Measurements from ENCODE around the gene PKDCC. TPM values are rescaled to one million over a fixed set of nuclear protein-coding genes. Genes with fewer than 3 reads are reported as not detected.
A peak's percentile ranks its signal among the peaks of the same experiment; 100 is the strongest.

The PKDCC gene
- total RNA-seq, 2 donors from 2014 or later: 11.1 to 61.4 TPM

GRCh38 chr2:42043789-42044394 is 3.9 kb upstream of the PKDCC start:
- H3K4me1 ChIP-seq (replicated peaks): no peaks in the 10 kb centered on the region
- intact Hi-C loops (cut with DNase I): loop anchor here (10.0 kb wide), 2 partner anchors 79 to 109 kb away; no protein-coding TSS in a partner anchor
- DNase-seq (ENCODE audit: low spot score): no peak
- no peak for TF ChIP-seq POLR2A (IDR thresholded peaks at IDR 0.05)
- no peak for TF ChIP-seq POLR2AphosphoS5 (IDR thresholded peaks at IDR 0.05)
- TF ChIP-seq CTCF (IDR thresholded peaks at IDR 0.05): no peak
- H3K27me3 ChIP-seq (replicated peaks; ENCODE audit: insufficient read depth): no peaks in the 10 kb centered on the region
- H3K9me3 ChIP-seq: no peaks in the 10 kb centered on the region
- WGBS: 97% methylated on average over 3 of the region's 3 CpGs
- no peak overlapping the region for H3K4me3 ChIP-seq
- no peak overlapping the region for H3K27ac ChIP-seq
- H3K36me3 ChIP-seq: no peaks in the 10 kb centered on the region

DNA sequence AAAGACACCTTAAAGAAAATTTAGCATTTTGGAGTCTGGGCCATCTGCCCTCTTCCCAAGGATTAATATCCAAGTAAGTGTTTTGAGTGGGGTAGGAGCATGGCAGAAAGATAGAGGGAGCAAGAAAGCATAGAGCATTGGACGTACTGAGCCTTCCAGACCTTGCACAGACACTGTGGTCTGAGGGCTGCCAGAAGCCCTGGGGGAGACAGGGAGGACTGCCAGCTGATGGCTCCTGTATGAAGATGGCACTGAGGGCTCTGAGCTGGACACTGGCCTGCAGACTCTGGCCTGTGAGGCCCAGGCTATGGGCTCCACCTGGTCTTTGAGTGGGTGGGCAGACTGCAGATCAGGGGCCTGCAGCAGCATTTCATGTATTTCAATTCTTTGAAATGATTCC is 2.9 kb upstream of the PKDCC start:
- Histone ChIP-seq H3K27me3 (replicated peaks; ENCODE audit: insufficient read depth) (no peaks in the 10 kb centered on the region), H3K4me1 (replicated peaks) (no peaks in the 10 kb centered on the region), H3K4me3 (no peak overlapping the region), H3K36me3 (no peaks in the 10 kb centered on the region), H3K9me3 (no peaks in the 10 kb centered on the region), H3K27ac (no peak overlapping the region)
- TF ChIP-seq POLR2A (IDR thresholded peaks at IDR 0.05) (no peak), CTCF (IDR thresholded peaks at IDR 0.05) (no peak), POLR2AphosphoS5 (IDR thresholded peaks at IDR 0.05) (no peak)
- intact Hi-C loops (cut with DNase I): loop anchor here (5.0 to 10.0 kb wide), 3 partner anchors 42 to 110 kb away; no protein-coding TSS in a partner anchor
- DNase-seq (ENCODE audit: low spot score): no peak
- WGBS: 48% methylated on average over 1 of the region's 1 CpG

GRCh38 chr2:42045352-42045751 is 2.5 kb upstream of the PKDCC start:
- Histone ChIP-seq H3K4me3 (no peak overlapping the region), H3K27ac (no peak overlapping the region), H3K4me1 (replicated peaks) (no peaks in the 10 kb centered on the region), H3K36me3 (no peaks in the 10 kb centered on the region), H3K27me3 (replicated peaks; ENCODE audit: insufficient read depth) (no peaks in the 10 kb centered on the region), H3K9me3 (no peaks in the 10 kb centered on the region)
- TF ChIP-seq POLR2AphosphoS5 (IDR thresholded peaks at IDR 0.05): no peak
- no peak for TF ChIP-seq CTCF (IDR thresholded peaks at IDR 0.05)
- intact Hi-C loops (cut with DNase I): loop anchor here (5.0 to 10.0 kb wide), 3 partner anchors 42 to 111 kb away; no protein-coding TSS in a partner anchor
- DNase-seq (ENCODE audit: low spot score): no peak
- 72% methylated on average over 3 of the region's 3 CpGs for WGBS

DNA sequence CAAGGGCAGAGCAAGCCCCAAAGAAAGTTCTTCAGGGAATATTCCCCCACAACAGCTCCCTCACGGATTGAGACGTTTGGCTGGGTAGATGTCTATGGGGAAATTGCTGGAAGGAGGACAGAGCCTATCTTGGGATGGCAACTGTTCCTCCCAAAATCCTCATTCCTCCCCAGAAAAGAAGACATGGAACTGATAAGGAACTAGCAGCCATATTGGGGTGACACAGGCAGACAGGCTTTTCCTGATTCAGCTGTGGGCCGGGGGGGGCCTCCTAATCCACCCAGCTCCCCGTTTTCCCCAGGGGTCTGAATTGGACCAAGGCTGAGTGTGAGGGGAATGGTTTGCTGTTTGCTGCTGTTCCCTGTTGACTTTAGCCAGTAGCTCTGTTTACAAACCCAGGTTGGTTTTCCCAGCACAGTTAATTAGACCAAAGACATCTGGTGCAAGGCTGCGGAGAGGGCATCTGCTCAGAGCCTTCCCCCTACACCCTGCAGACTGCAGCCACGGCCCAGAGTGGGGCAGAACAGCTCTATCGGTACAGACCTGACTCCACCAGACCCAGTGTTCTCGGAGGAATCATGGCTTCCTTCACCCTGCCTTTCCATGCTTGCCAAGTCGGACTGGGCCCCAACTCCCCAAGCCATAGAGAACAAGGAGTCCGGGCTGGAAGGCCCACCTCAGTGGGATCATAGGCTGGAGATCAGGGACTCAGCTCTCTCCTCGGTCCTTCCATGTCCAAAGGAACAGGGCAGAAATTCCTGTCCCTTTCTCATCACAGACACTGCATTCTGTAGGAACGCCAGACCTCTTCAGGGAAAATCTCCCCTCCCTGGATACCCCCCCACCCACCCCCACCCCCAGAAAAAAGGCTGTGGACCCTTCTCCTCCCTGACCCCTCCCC is 1.7 kb upstream of the PKDCC start:
- intact Hi-C loops (cut with DNase I): loop anchor here (5.0 to 10.0 kb wide), 3 partner anchors 41 to 111 kb away; no protein-coding TSS in a partner anchor
- Histone ChIP-seq H3K4me1 (replicated peaks) (no peaks in the 10 kb centered on the region), H3K9me3 (no peaks in the 10 kb centered on the region), H3K4me3 (no peak overlapping the region), H3K27ac (peak overlapping the region in 1 of 2 donors; percentile 73), H3K27me3 (replicated peaks; ENCODE audit: insufficient read depth) (no peaks in the 10 kb centered on the region), H3K36me3 (no peaks in the 10 kb centered on the region)
- TF ChIP-seq POLR2A (IDR thresholded peaks at IDR 0.05): no peak
- no peak for TF ChIP-seq POLR2AphosphoS5 (IDR thresholded peaks at IDR 0.05)
- TF ChIP-seq CTCF (IDR thresholded peaks at IDR 0.05): no peak
- 47% methylated on average over 12 of the region's 12 CpGs for WGBS
- no peak for DNase-seq (ENCODE audit: low spot score)
